ENCODE results near the gene CXCL12. TPM values are rescaled to one million over a fixed set of nuclear protein-coding genes. Genes with fewer than 3 reads are reported as not detected.

The CXCL12 gene
- total RNA-seq, 1 experiment from 2014 or later: 0.47 TPM

GRCh38 chr10:44377651-44378310 lies 7.1 kb downstream of the CXCL12 start:
- TF ChIP-seq JUND (IDR thresholded peaks at IDR 0.05) (no peak), YY1 (IDR thresholded peaks at IDR 0.05; ENCODE audit: extremely low read depth, insufficient replicate concordance, low read depth, low read length) (no peak), REST (IDR thresholded peaks at IDR 0.05; ENCODE audit: low read depth) (no peak), POLR2A (IDR thresholded peaks at IDR 0.05; ENCODE audit: borderline replicate concordance, extremely low read depth, insufficient read depth, insufficient read length) (no peak), POLR2AphosphoS5 (IDR thresholded peaks at IDR 0.05; ENCODE audit: low read depth, low read length) (no peak), MAX (IDR thresholded peaks at IDR 0.05) (no peak), CBX3 (IDR thresholded peaks at IDR 0.05; ENCODE audit: low read depth) (no peak), EGR1 (IDR thresholded peaks at IDR 0.05; ENCODE audit: low read depth) (no peak), SIN3A (IDR thresholded peaks at IDR 0.05; ENCODE audit: low read depth) (no peak), RAD21 (IDR thresholded peaks at IDR 0.05; ENCODE audit: low read depth) (no peak), CEBPB (IDR thresholded peaks at IDR 0.05; ENCODE audit: low read depth) (no peak), ATF3 (IDR thresholded peaks at IDR 0.05) (no peak), EZH2 (IDR thresholded peaks at IDR 0.05) (no peak), SRF (IDR thresholded peaks at IDR 0.05; ENCODE audit: low read depth) (no peak), SP1 (IDR thresholded peaks at IDR 0.05; ENCODE audit: low read depth) (no peak), EZH2phosphoT487 (IDR thresholded peaks at IDR 0.05; ENCODE audit: borderline replicate concordance) (no peak), ELF1 (IDR thresholded peaks at IDR 0.05; ENCODE audit: borderline replicate concordance, low read depth) (no peak)
- no peaks in the 10 kb centered on the region for H3K4me1 ChIP-seq (ENCODE audit: control insufficient read depth in 1 of 2, insufficient read depth in 2 of 2, low read length in 2 of 2)
- BruUV-seq (replicated peaks): no TSS peak

More at GRCh38 chr10:44377651-44378310, 7.1 kb downstream of the CXCL12 start:
- no peak for DNase-seq (ENCODE audit: low read depth, low spot score)
- H3K9me2 ChIP-seq (ENCODE audit: insufficient read depth): no peaks in the 10 kb centered on the region
- ATAC-seq: no peak
- CTCF ChIA-PET: interaction anchor here (1.8 kb wide), 1 partner anchor 9 kb away, joined by 8 read pairs; no protein-coding TSS in a partner anchor
- H3K27me3 ChIP-seq (ENCODE audit: insufficient read depth, low read length): no peaks in the 10 kb centered on the region
- no peaks in the 10 kb centered on the region for H3K79me2 ChIP-seq (ENCODE audit: insufficient read depth, low read length)
- H3K9me3 ChIP-seq (ENCODE audit: control insufficient read depth in 1 of 2, insufficient read depth in 1 of 2, low read depth in 1 of 2, low read length in 2 of 2): no peaks in the 10 kb centered on the region
- H3K4me2 ChIP-seq (ENCODE audit: low read length): no peak overlapping the region
- POLR2A ChIA-PET: no interaction called here
- H3K36me3 ChIP-seq (ENCODE audit: control insufficient read depth in 1 of 2, insufficient read depth in 2 of 2, low read length in 2 of 2): no peaks in the 10 kb centered on the region
- intact Hi-C loops (cut with micrococcal nuclease): loop anchor here (2.0 kb wide), 1 partner anchor 19 kb away; no protein-coding TSS in a partner anchor
- H3K9ac ChIP-seq (ENCODE audit: low read length): no peak overlapping the region
- no peak overlapping the region for H2AFZ ChIP-seq (ENCODE audit: low read depth, low read length, poor library complexity, severe bottlenecking)
- RAD21 ChIA-PET (ENCODE audit: low non-redundant PET in 1 of 2, low total read pairs in 2 of 2, uncharacterized antibody in 2 of 2, unreplicated experiment in 2 of 2): no interaction called here
- no peak overlapping the region for H3K27ac ChIP-seq (ENCODE audit: low read depth, low read length)
- no peak overlapping the region for H3K4me3 ChIP-seq (replicated peaks in 1 of 2; ENCODE audit: low read depth in 1 of 2, low read length in 2 of 2)
- no peaks in the 10 kb centered on the region for H4K20me1 ChIP-seq (ENCODE audit: insufficient read depth)
